ENCODE measurements around the gene JMY. TPM values are rescaled to one million over a fixed set of nuclear protein-coding genes. Genes with fewer than 3 reads are reported as not detected.

The JMY gene
- total RNA-seq, 1 donor from 2014 or later: 35.5 TPM

- no peak for DNase-seq (ENCODE audit: low read depth)
Observed at GRCh38 chr5:79237740-79238560, 2.0 kb downstream of the JMY start.

- no peak for DNase-seq (ENCODE audit: low read depth)
Observed at GRCh38 chr5:79240561-79240960, 4.6 kb downstream of the JMY start.

GRCh38 chr5:79241535-79241979, 5.6 kb downstream of the JMY start:
- peak; percentile 7 for DNase-seq (ENCODE audit: low read depth)

GRCh38 chr5:79242242-79243039, 6.5 kb downstream of the JMY start:
- DNase-seq (ENCODE audit: low read depth): peak; percentile 7

- no peak for DNase-seq (ENCODE audit: low read depth)
Observed at GRCh38 chr5:79243224-79243623, 7.3 kb downstream of the JMY start.

- DNase-seq (ENCODE audit: low read depth): peak; percentile 7
Observed at GRCh38 chr5:79254067-79254466, 18.1 kb downstream of the JMY start.

GRCh38 chr5:79255786-79256557, 20.0 kb downstream of the JMY start:
- peak; percentile 65 for DNase-seq (ENCODE audit: low read depth)

GRCh38 chr5:79256563-79256962, 20.6 kb downstream of the JMY start:
- no peak for DNase-seq (ENCODE audit: low read depth)

GRCh38 chr5:79257314-79257713, 21.4 kb downstream of the JMY start:
- no peak for DNase-seq (ENCODE audit: low read depth)

- DNase-seq (ENCODE audit: low read depth): no peak
Observed at GRCh38 chr5:79258801-79259200, 22.9 kb downstream of the JMY start.

GRCh38 chr5:79259383-79259782, 23.5 kb downstream of the JMY start:
- DNase-seq (ENCODE audit: low read depth): no peak

- DNase-seq (ENCODE audit: low read depth): no peak
Observed at GRCh38 chr5:79259810-79260209, 23.9 kb downstream of the JMY start.

- no peak for DNase-seq (ENCODE audit: low read depth)
Observed at GRCh38 chr5:79261897-79262296, 26.0 kb downstream of the JMY start.

- no peak for DNase-seq (ENCODE audit: low read depth)
Observed at GRCh38 chr5:79263290-79263689, 27.4 kb downstream of the JMY start.

GRCh38 chr5:79267180-79267579, 31.2 kb downstream of the JMY start:
- DNase-seq (ENCODE audit: low read depth): no peak

GRCh38 chr5:79269733-79270166, 33.8 kb downstream of the JMY start:
- peak; percentile 3 for DNase-seq (ENCODE audit: low read depth)

GRCh38 chr5:79273341-79273740, 37.4 kb downstream of the JMY start:
- no peak for DNase-seq (ENCODE audit: low read depth)

- no peak for DNase-seq (ENCODE audit: low read depth)
Observed at GRCh38 chr5:79284846-79285245, 48.9 kb downstream of the JMY start.

GRCh38 chr5:79285285-79285684, 49.4 kb downstream of the JMY start:
- DNase-seq (ENCODE audit: low read depth): no peak

GRCh38 chr5:79285833-79286232, 49.9 kb downstream of the JMY start:
- DNase-seq (ENCODE audit: low read depth): no peak

- DNase-seq (ENCODE audit: low read depth): no peak
Observed at GRCh38 chr5:79287380-79287779, 51.4 kb downstream of the JMY start.

GRCh38 chr5:79287907-79288306, 52.0 kb downstream of the JMY start:
- DNase-seq (ENCODE audit: low read depth): no peak
